ENCODE data around the gene FBXL13. TPM values are rescaled to one million over a fixed set of nuclear protein-coding genes. Genes with fewer than 3 reads are reported as not detected.
A peak's percentile ranks its signal among the peaks of the same experiment; 100 is the strongest.

FBXL13 gene
- total RNA-seq, 4 donors from 2014 or later: 0.52 to 1.7 (median 1.1) TPM

GRCh38 chr7:102890971-102891692 is 183.5 kb downstream of the FBXL13 start:
- DNase-seq (ENCODE audit: extremely low spot score): no peak
- 51% methylated on average over 5 of the region's 5 CpGs for WGBS
- H3K4me3 ChIP-seq: no peak overlapping the region
- peak overlapping the region in 2 of 4 donors; percentile 33 to 68 for H3K27ac ChIP-seq (replicated peaks in 1 of 4)
- no peak for TF ChIP-seq CTCF (IDR thresholded peaks at IDR 0.05)
- no peak for TF ChIP-seq POLR2A (IDR thresholded peaks at IDR 0.05; ENCODE audit: low read depth)
- TF ChIP-seq EP300 (IDR thresholded peaks at IDR 0.05): no peak
- no peak for TF ChIP-seq POLR2AphosphoS5 (IDR thresholded peaks at IDR 0.05)
- intact Hi-C loops (cut with DNase I): no loop called here
- no peaks in the 10 kb centered on the region for H3K27me3 ChIP-seq
- no peaks in the 10 kb centered on the region for H3K9me3 ChIP-seq
- peaks cover 13 to 57% (median 49%) of the 10 kb centered on the region in 4 donors for H3K4me1 ChIP-seq
- H3K36me3 ChIP-seq: no peaks in the 10 kb centered on the region

GRCh38 chr7:102890292-102890970 is 184.2 kb downstream of the FBXL13 start:
- Histone ChIP-seq H3K27me3 (no peaks in the 10 kb centered on the region), H3K4me1 (peaks cover 13 to 50% (median 42%) of the 10 kb centered on the region in 4 donors), H3K27ac (replicated peaks in 1 of 4) (peak overlapping the region in 3 of 4 donors; percentile 24 to 68 (median 32)), H3K36me3 (no peaks in the 10 kb centered on the region), H3K9me3 (no peaks in the 10 kb centered on the region), H3K4me3 (no peak overlapping the region)
- 64% methylated on average over 2 of the region's 2 CpGs for WGBS
- DNase-seq (ENCODE audit: extremely low spot score): no peak
- no peak for TF ChIP-seq POLR2A (IDR thresholded peaks at IDR 0.05; ENCODE audit: low read depth)
- intact Hi-C loops (cut with DNase I): no loop called here

- H3K27me3 ChIP-seq: no peaks in the 10 kb centered on the region
- peaks cover 13 to 46% (median 38%) of the 10 kb centered on the region in 4 donors for H3K4me1 ChIP-seq
- WGBS: 44% methylated on average over 2 of the region's 2 CpGs
- peak overlapping the region in 3 of 4 donors; percentile 24 to 68 (median 32) for H3K27ac ChIP-seq (replicated peaks in 1 of 4)
- peak; percentile 39 for DNase-seq (ENCODE audit: extremely low spot score)
- no peaks in the 10 kb centered on the region for H3K36me3 ChIP-seq
- TF ChIP-seq POLR2A (IDR thresholded peaks at IDR 0.05; ENCODE audit: low read depth) (no peak), POLR2AphosphoS5 (IDR thresholded peaks at IDR 0.05) (no peak), CTCF (IDR thresholded peaks at IDR 0.05) (no peak), EP300 (IDR thresholded peaks at IDR 0.05) (no peak)
- H3K9me3 ChIP-seq: no peaks in the 10 kb centered on the region
- intact Hi-C loops (cut with DNase I): no loop called here
- no peak overlapping the region for H3K4me3 ChIP-seq
These were observed 184.7 kb downstream of the FBXL13 start for GRCh38 chr7:102889851-102890250.

GRCh38 chr7:102888561-102889233 is 185.9 kb downstream of the FBXL13 start:
- DNase-seq (ENCODE audit: extremely low spot score): no peak
- peaks cover 13 to 42% (median 36%) of the 10 kb centered on the region in 4 donors for H3K4me1 ChIP-seq
- H3K9me3 ChIP-seq: no peaks in the 10 kb centered on the region
- no peak overlapping the region for H3K4me3 ChIP-seq
- H3K27ac ChIP-seq (replicated peaks in 1 of 4): no peak overlapping the region
- H3K27me3 ChIP-seq: no peaks in the 10 kb centered on the region
- no peaks in the 10 kb centered on the region for H3K36me3 ChIP-seq
- intact Hi-C loops (cut with DNase I): no loop called here
- TF ChIP-seq CTCF (IDR thresholded peaks at IDR 0.05) (no peak), EP300 (IDR thresholded peaks at IDR 0.05) (no peak), POLR2A (IDR thresholded peaks at IDR 0.05; ENCODE audit: low read depth) (no peak), POLR2AphosphoS5 (IDR thresholded peaks at IDR 0.05) (no peak)
- 89% methylated on average over 3 of the region's 3 CpGs for WGBS
